Measurements from ENCODE around the gene ZCCHC10. TPM values are rescaled to one million over a fixed set of nuclear protein-coding genes. Genes with fewer than 3 reads are reported as not detected.
"Not testable (repeated sequence)": the region's sequence is repeated elsewhere in the genome, so short reads cannot be mapped to it uniquely, and the experiment has no call there.

ZCCHC10 gene
- total and polyA plus RNA-seq, 2 donors (not counting 3 experiments of a cell fraction or from before 2014, with no cell fraction given) = 25.9 to 32.1 TPM

- Histone ChIP-seq H3K4me2 (ENCODE audit: insufficient read depth, low read length) (no peak overlapping the region), H3K36me3 (ENCODE audit: control insufficient read depth in 2 of 2, extremely low read depth in 1 of 2, insufficient read depth in 2 of 2, low read length in 2 of 2) (no peaks in the 10 kb centered on the region), H3K9me3 (replicated peaks; ENCODE audit: control insufficient read depth, insufficient read depth, low read length) (no peaks in the 10 kb centered on the region), H3K9me1 (replicated peaks; ENCODE audit: control insufficient read depth, extremely low read depth, insufficient read depth, low read length) (no peaks in the 10 kb centered on the region), H2AFZ (ENCODE audit: low read depth, low read length) (no peak overlapping the region), H3K27me3 (ENCODE audit: control insufficient read depth in 2 of 2, insufficient read depth in 2 of 2, low read length in 2 of 2) (no peaks in the 10 kb centered on the region), H3K9ac (replicated peaks; ENCODE audit: extremely low read depth, insufficient read depth, low read length) (no peak overlapping the region), H3K79me2 (ENCODE audit: control insufficient read depth, insufficient read depth, low read length) (peaks cover 5% of the 10 kb centered on the region), H3K4me1 (ENCODE audit: control insufficient read depth, extremely low read depth, insufficient read depth, low read length) (peaks cover 27% of the 10 kb centered on the region), H3K4me3 (replicated peaks in 1 of 3; ENCODE audit: insufficient read depth in 1 of 3, low read depth in 1 of 3, low read length in 3 of 3) (no peak overlapping the region), H3K27ac (ENCODE audit: insufficient read depth, low read depth, low read length) (no peak overlapping the region), H4K20me1 (replicated peaks; ENCODE audit: control insufficient read depth, extremely low read depth, insufficient read depth, low read length) (no peaks in the 10 kb centered on the region)
- TF ChIP-seq EZH2 (IDR thresholded peaks at IDR 0.05; ENCODE audit: borderline replicate concordance, low read depth, low read length, severe bottlenecking) = no peak
- TF ChIP-seq GATA2 (IDR thresholded peaks at IDR 0.05; ENCODE audit: insufficient read depth, insufficient read length, low read depth, low read length) = no peak
- no peak for TF ChIP-seq MAX (IDR thresholded peaks at IDR 0.05; ENCODE audit: insufficient read depth, insufficient read length)
- no peak for TF ChIP-seq FOS (IDR thresholded peaks at IDR 0.05; ENCODE audit: borderline replicate concordance, insufficient read depth, low read length)
- no peak for TF ChIP-seq JUN (IDR thresholded peaks at IDR 0.05; ENCODE audit: borderline replicate concordance, insufficient read depth, insufficient read length, low read depth)
- no peak for TF ChIP-seq CTCF (IDR thresholded peaks at IDR 0.05; ENCODE audit: extremely low read depth in 1 of 2, insufficient read depth in 1 of 2, low read depth in 1 of 2, low read length in 2 of 2)
- no peak for TF ChIP-seq POLR2AphosphoS5 (IDR thresholded peaks at IDR 0.05; ENCODE audit: insufficient read depth, low read depth, low read length)
- no peak for TF ChIP-seq MYC (IDR thresholded peaks at IDR 0.05; ENCODE audit: low read depth, low read length)
- TF ChIP-seq POLR2A (IDR thresholded peaks at IDR 0.05; ENCODE audit: low read depth, low read length) = no peak
- ChIA-PET CTCF (interaction anchor here (0.6 kb wide), 1 partner anchor 13 kb away, joined by 3 read pairs; no protein-coding TSS in a partner anchor), POLR2A (interaction anchor here (0.6 to 1.3 kb wide), 2 partner anchors 75 to 85 kb away, joined by 4 to 6 read pairs; no protein-coding TSS in a partner anchor)
- no TSS peak for BruUV-seq (replicated peaks)
- FAIRE-seq (no peak), DNase-seq (ENCODE audit: low read depth, low spot score) (no peak)
- intact Hi-C loops (cut with micrococcal nuclease) (no loop called here), dilution Hi-C loops (cut with MboI; ENCODE audit: extremely low pct_ligation_motif_present, low sequenced_read_pairs) (no loop called here)
Measured at GRCh38 chr5:133047404-133047803, 21.1 kb upstream of the ZCCHC10 start.

- DNase-seq (ENCODE audit: low read depth, low spot score); H2AFZ ChIP-seq (ENCODE audit: low read depth, low read length): not testable (repeated sequence)
Measured at GRCh38 chr5:133046560-133046959, 20.2 kb upstream of the ZCCHC10 start.

More at GRCh38 chr5:133046560-133046959, 20.2 kb upstream of the ZCCHC10 start:
- H3K79me2 ChIP-seq (ENCODE audit: control insufficient read depth, insufficient read depth, low read length); H4K20me1 ChIP-seq (replicated peaks; ENCODE audit: control insufficient read depth, extremely low read depth, insufficient read depth, low read length); H3K9me3 ChIP-seq (replicated peaks; ENCODE audit: control insufficient read depth, insufficient read depth, low read length); CTCF ChIA-PET; H3K4me2 ChIP-seq (ENCODE audit: insufficient read depth, low read length); H3K27me3 ChIP-seq (ENCODE audit: control insufficient read depth in 2 of 2, insufficient read depth in 2 of 2, low read length in 2 of 2); H3K36me3 ChIP-seq (ENCODE audit: control insufficient read depth in 2 of 2, extremely low read depth in 1 of 2, insufficient read depth in 2 of 2, low read length in 2 of 2); H3K27ac ChIP-seq (ENCODE audit: insufficient read depth, low read depth, low read length); BruUV-seq (replicated peaks); FAIRE-seq; dilution Hi-C loops (cut with MboI; ENCODE audit: extremely low pct_ligation_motif_present, low sequenced_read_pairs); H3K4me3 ChIP-seq (replicated peaks in 1 of 3; ENCODE audit: insufficient read depth in 1 of 3, low read depth in 1 of 3, low read length in 3 of 3); H3K9ac ChIP-seq (replicated peaks; ENCODE audit: extremely low read depth, insufficient read depth, low read length); intact Hi-C loops (cut with micrococcal nuclease); H3K9me1 ChIP-seq (replicated peaks; ENCODE audit: control insufficient read depth, extremely low read depth, insufficient read depth, low read length): not testable (repeated sequence)
- peaks cover 27% of the 10 kb centered on the region for H3K4me1 ChIP-seq (ENCODE audit: control insufficient read depth, extremely low read depth, insufficient read depth, low read length)
- POLR2A ChIA-PET = interaction anchor here (0.6 kb wide), 1 partner anchor 14 kb away, joined by 5 read pairs; no protein-coding TSS in a partner anchor

Measured in endothelial cell of umbilical vein (primary cell).